ENCODE results near the gene VPS13C.
"Not testable (repeated sequence)": the region's sequence is repeated elsewhere in the genome, so short reads cannot be mapped to it uniquely, and the experiment has no call there.

The VPS13C gene

GRCh38 chr15:62027916-62028315 lies 32.3 kb downstream of the VPS13C start:
- DNase-seq = no peak

GRCh38 chr15:62027263-62027565 lies 33.0 kb downstream of the VPS13C start:
- DNase-seq = no peak

- DNase-seq = no peak
Measured at GRCh38 chr15:62026487-62027262, 33.6 kb downstream of the VPS13C start.

GRCh38 chr15:62021991-62022600 lies 38.2 kb downstream of the VPS13C start:
- DNase-seq = peak in 1 of 2 experiments; percentile 7

- DNase-seq = no peak
Measured at GRCh38 chr15:62020576-62021160, 39.6 kb downstream of the VPS13C start.

- not testable (repeated sequence) for DNase-seq
Measured at GRCh38 chr15:62005354-62005753, 54.9 kb downstream of the VPS13C start.

GRCh38 chr15:61997786-61998185 lies 62.5 kb downstream of the VPS13C start:
- DNase-seq = no peak

GRCh38 chr15:61996056-61996635 lies 64.1 kb downstream of the VPS13C start:
- DNase-seq = no peak

- DNase-seq = no peak
Measured at GRCh38 chr15:61994216-61994615, 66.0 kb downstream of the VPS13C start.

GRCh38 chr15:61992518-61992917 lies 67.7 kb downstream of the VPS13C start:
- DNase-seq = no peak

- no peak for DNase-seq
Measured at GRCh38 chr15:61989667-61990066, 70.6 kb downstream of the VPS13C start.

- no peak for DNase-seq
Measured at GRCh38 chr15:61987824-61988223, 72.4 kb downstream of the VPS13C start.

GRCh38 chr15:61983081-61983480 lies 77.2 kb downstream of the VPS13C start:
- DNase-seq = no peak

- no peak for DNase-seq
Measured at GRCh38 chr15:61978225-61978624, 82.0 kb downstream of the VPS13C start.

- peak; percentile 56 to 71 for DNase-seq
Measured at GRCh38 chr15:61974759-61975158, 85.5 kb downstream of the VPS13C start.

GRCh38 chr15:61974118-61974517 lies 86.1 kb downstream of the VPS13C start:
- no peak for DNase-seq

GRCh38 chr15:61951949-61952348 lies 108.3 kb downstream of the VPS13C start:
- no peak for DNase-seq

GRCh38 chr15:61946778-61947177 lies 113.5 kb downstream of the VPS13C start:
- no peak for DNase-seq

GRCh38 chr15:61943992-61944391 lies 116.3 kb downstream of the VPS13C start:
- DNase-seq = no peak

GRCh38 chr15:61938249-61938648 lies 122.0 kb downstream of the VPS13C start:
- no peak for DNase-seq

GRCh38 chr15:61936528-61937195 lies 123.6 kb downstream of the VPS13C start:
- no peak for DNase-seq

- no peak for DNase-seq
Measured at GRCh38 chr15:61935493-61935892, 124.8 kb downstream of the VPS13C start.

- DNase-seq = no peak
Measured at GRCh38 chr15:61929452-61929851, 130.8 kb downstream of the VPS13C start.

Measured in SHP77 (cell line).